OCI-LY3 (cell line): Measurements from ENCODE around the gene PPP4R2.

Experiments used
- H2AFZ ChIP-seq: fragments of 200-600, 300-600 bp; shearing (Covaris generic); 2 replicates; pipeline ENCODE4 v1.6.0; 2014; ENCODE audit warnings: antibody characterized with exemption, low read depth, low read length
- H3K27ac ChIP-seq: fragments of 200-600, 300-600 bp; sonication (generic); 2 replicates; pipeline ENCODE4 v1.5.1; 2014; ENCODE audit warnings: mild to moderate bottlenecking, low read length, moderate library complexity, mixed read lengths
- H3K27me3 ChIP-seq: fragments of 200-600, 300-600 bp; sonication (generic); 2 replicates; pipeline ENCODE4 v1.6.1; 2014; ENCODE audit warnings: low read depth, low read length, mixed read lengths
- H3K36me3 ChIP-seq: fragments of 200-600, 300-600 bp; sonication (generic); replicated peaks from 2 replicates; pipeline ENCODE3; 2014; ENCODE audit warnings: low read depth, low read length, mixed read lengths
- H3K4me1 ChIP-seq: fragments of 300-600, 200-600 bp; sonication (generic); 2 replicates; pipeline ENCODE4 v1.6.1; 2014; ENCODE audit warnings: low read length, mixed read lengths
- H3K4me2 ChIP-seq: fragments of 200-600, 300-600 bp; sonication (generic); 2 replicates; pipeline ENCODE4 v1.6.1; 2014; ENCODE audit warnings: low read length, mixed read lengths
- H3K4me3 ChIP-seq: fragments of 300-600, 200-600 bp; sonication (generic); 2 replicates; pipeline ENCODE4 v1.5.1; 2014; ENCODE audit warnings: antibody characterized with exemption, mild to moderate bottlenecking, low read length, moderate library complexity
- H3K79me2 ChIP-seq: fragments of 300-600, 200-600 bp; shearing (Covaris generic); 2 replicates; pipeline ENCODE4 v1.6.1; 2014; ENCODE audit warnings: mild to moderate bottlenecking, low read length, mixed read lengths
- H3K9ac ChIP-seq: fragments of 300-600, 200-600 bp; shearing (Covaris generic); 2 replicates; pipeline ENCODE4 v1.6.0; 2014; ENCODE audit warnings: mild to moderate bottlenecking, low read length, moderate library complexity
- H3K9me3 ChIP-seq: fragments of 200-600, 300-600 bp; shearing (Covaris generic); 2 replicates; pipeline ENCODE4 v1.6.1; 2014; ENCODE audit warnings: low read length, mixed read lengths; ENCODE audit not compliant: insufficient read depth
- H4K20me1 ChIP-seq: fragments of 200-600, 300-600 bp; sonication (generic); 2 replicates; pipeline ENCODE4 v1.6.1; 2016; ENCODE audit warnings: low read length, mixed read lengths; ENCODE audit not compliant: insufficient read depth
- CTCF ChIP-seq: fragments of 200-600, 300-600 bp; sonication (generic); IDR thresholded peaks from 2 replicates; pipeline ENCODE4 v1.5.1; 2014; ENCODE audit warnings: antibody characterized with exemption, low read length, low read depth
- EZH2phosphoT487 ChIP-seq: fragments of 200-600 bp; shearing (Covaris generic); IDR thresholded peaks from 2 replicates; pipeline ENCODE4 v1.6.1; 2018; ENCODE audit warnings: antibody characterized with exemption, mixed run types, low read depth

PPP4R2 gene

GRCh38 chr3:73074781-73075180, 78.2 kb downstream of the PPP4R2 start:
- no peaks in the 10 kb centered on the region for H4K20me1 ChIP-seq
- no peak overlapping the region for H3K27ac ChIP-seq
- TF ChIP-seq CTCF (no peak), EZH2phosphoT487 (no peak)
- no peaks in the 10 kb centered on the region for H3K9me3 ChIP-seq
- H2AFZ ChIP-seq: no peak overlapping the region
- H3K27me3 ChIP-seq: no peaks in the 10 kb centered on the region
- no peak overlapping the region for H3K9ac ChIP-seq
- H3K36me3 ChIP-seq: no peaks in the 10 kb centered on the region
- no peak overlapping the region for H3K4me2 ChIP-seq
- no peak overlapping the region for H3K4me3 ChIP-seq
- no peaks in the 10 kb centered on the region for H3K4me1 ChIP-seq
- H3K79me2 ChIP-seq: no peaks in the 10 kb centered on the region

- no peaks in the 10 kb centered on the region for H3K27me3 ChIP-seq
- TF ChIP-seq EZH2phosphoT487 (no peak), CTCF (no peak)
- H3K4me2 ChIP-seq: no peak overlapping the region
- H3K79me2 ChIP-seq: no peaks in the 10 kb centered on the region
- H3K4me3 ChIP-seq: no peak overlapping the region
- no peaks in the 10 kb centered on the region for H3K9me3 ChIP-seq
- no peaks in the 10 kb centered on the region for H4K20me1 ChIP-seq
- H3K27ac ChIP-seq: no peak overlapping the region
- no peaks in the 10 kb centered on the region for H3K4me1 ChIP-seq
- no peak overlapping the region for H2AFZ ChIP-seq
- H3K36me3 ChIP-seq: no peaks in the 10 kb centered on the region
- no peak overlapping the region for H3K9ac ChIP-seq
Measured at GRCh38 chr3:73080216-73080966, 83.8 kb downstream of the PPP4R2 start.

- no peaks in the 10 kb centered on the region for H4K20me1 ChIP-seq
Measured at GRCh38 chr3:73081140-73081539, 84.5 kb downstream of the PPP4R2 start.

GRCh38 chr3:73084170-73084569, 87.6 kb downstream of the PPP4R2 start:
- Histone ChIP-seq H3K4me1 (no peaks in the 10 kb centered on the region), H3K36me3 (no peaks in the 10 kb centered on the region), H3K9ac (no peak overlapping the region), H3K27ac (no peak overlapping the region), H2AFZ (no peak overlapping the region), H3K4me2 (no peak overlapping the region), H4K20me1 (no peaks in the 10 kb centered on the region), H3K79me2 (no peaks in the 10 kb centered on the region), H3K9me3 (no peaks in the 10 kb centered on the region), H3K27me3 (no peaks in the 10 kb centered on the region), H3K4me3 (no peak overlapping the region)
- TF ChIP-seq EZH2phosphoT487 (no peak), CTCF (no peak)

More at GRCh38 chr3:73081140-73081539, 84.5 kb downstream of the PPP4R2 start:
- Histone ChIP-seq H3K4me1 (no peaks in the 10 kb centered on the region), H3K79me2 (no peaks in the 10 kb centered on the region), H2AFZ (no peak overlapping the region), H3K4me3 (no peak overlapping the region), H3K27ac (no peak overlapping the region), H3K9me3 (no peaks in the 10 kb centered on the region), H3K4me2 (no peak overlapping the region), H3K36me3 (no peaks in the 10 kb centered on the region), H3K27me3 (no peaks in the 10 kb centered on the region), H3K9ac (no peak overlapping the region)
- TF ChIP-seq EZH2phosphoT487 (no peak), CTCF (no peak)
